Measurements from ENCODE around the gene RAB3IL1. TPM values are rescaled to one million over a fixed set of nuclear protein-coding genes. Genes with fewer than 3 reads are reported as not detected.
"Not testable (repeated sequence)": the region's sequence is repeated elsewhere in the genome, so short reads cannot be mapped to it uniquely, and the experiment has no call there.

Gene RAB3IL1
- total RNA-seq, 1 donor from 2014 or later = 10.6 TPM

DNA sequence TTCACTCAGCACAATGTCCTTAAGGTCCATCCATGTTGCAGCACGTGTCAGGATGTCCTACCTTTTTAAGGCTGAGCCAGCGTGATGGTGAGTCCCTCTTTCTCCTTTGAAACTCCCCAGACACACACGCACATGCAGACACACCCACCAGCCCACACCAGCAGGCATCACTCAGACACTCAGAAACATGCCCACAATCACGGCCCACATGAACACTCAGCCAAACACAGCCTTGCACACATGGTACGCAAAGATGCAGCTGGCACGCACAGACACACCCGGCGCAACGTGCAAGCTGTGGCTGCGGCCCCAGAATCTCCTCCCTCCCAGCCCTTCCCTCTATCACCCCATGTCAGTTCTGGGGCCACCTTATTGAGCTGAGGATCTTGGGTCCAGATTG is 34.0 kb downstream of the RAB3IL1 start:
- TF ChIP-seq, protein P1, sequence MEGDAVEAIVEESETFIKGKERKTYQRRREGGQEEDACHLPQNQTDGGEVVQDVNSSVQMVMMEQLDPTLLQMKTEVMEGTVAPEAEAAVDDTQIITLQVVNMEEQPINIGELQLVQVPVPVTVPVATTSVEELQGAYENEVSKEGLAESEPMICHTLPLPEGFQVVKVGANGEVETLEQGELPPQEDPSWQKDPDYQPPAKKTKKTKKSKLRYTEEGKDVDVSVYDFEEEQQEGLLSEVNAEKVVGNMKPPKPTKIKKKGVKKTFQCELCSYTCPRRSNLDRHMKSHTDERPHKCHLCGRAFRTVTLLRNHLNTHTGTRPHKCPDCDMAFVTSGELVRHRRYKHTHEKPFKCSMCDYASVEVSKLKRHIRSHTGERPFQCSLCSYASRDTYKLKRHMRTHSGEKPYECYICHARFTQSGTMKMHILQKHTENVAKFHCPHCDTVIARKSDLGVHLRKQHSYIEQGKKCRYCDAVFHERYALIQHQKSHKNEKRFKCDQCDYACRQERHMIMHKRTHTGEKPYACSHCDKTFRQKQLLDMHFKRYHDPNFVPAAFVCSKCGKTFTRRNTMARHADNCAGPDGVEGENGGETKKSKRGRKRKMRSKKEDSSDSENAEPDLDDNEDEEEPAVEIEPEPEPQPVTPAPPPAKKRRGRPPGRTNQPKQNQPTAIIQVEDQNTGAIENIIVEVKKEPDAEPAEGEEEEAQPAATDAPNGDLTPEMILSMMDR (IDR thresholded peaks at IDR 0.05; ENCODE audit: unreplicated experiment) = no peak

GRCh38 chr11:61882879-61883278 is 34.5 kb downstream of the RAB3IL1 start:
- DNase-seq (ENCODE audit: low spot score in 2 of 2, unreplicated experiment in 2 of 2) = no peak
- no peaks in the 10 kb centered on the region for H3K27me3 Mint-ChIP-seq (ENCODE audit: low read depth)
- no peaks in the 10 kb centered on the region for H3K36me3 Mint-ChIP-seq
- H3K4me1 Mint-ChIP-seq = no peaks in the 10 kb centered on the region
- no peak overlapping the region for H3K4me3 Mint-ChIP-seq
- H3K9me3 Mint-ChIP-seq = no peaks in the 10 kb centered on the region
- TF ChIP-seq, protein P1 (IDR thresholded peaks at IDR 0.05; ENCODE audit: unreplicated experiment) = no peak
- H3K27ac Mint-ChIP-seq = no peak overlapping the region

More for the DNA sequence above, 34.0 kb downstream of the RAB3IL1 start:
- Mint-ChIP-seq H3K27ac (no peak overlapping the region), H3K9me3 (no peaks in the 10 kb centered on the region), H3K4me1 (no peaks in the 10 kb centered on the region), H3K36me3 (no peaks in the 10 kb centered on the region), H3K4me3 (no peak overlapping the region), H3K27me3 (ENCODE audit: low read depth) (no peaks in the 10 kb centered on the region)
- DNase-seq (ENCODE audit: low spot score in 2 of 2, unreplicated experiment in 2 of 2) = no peak

DNA sequence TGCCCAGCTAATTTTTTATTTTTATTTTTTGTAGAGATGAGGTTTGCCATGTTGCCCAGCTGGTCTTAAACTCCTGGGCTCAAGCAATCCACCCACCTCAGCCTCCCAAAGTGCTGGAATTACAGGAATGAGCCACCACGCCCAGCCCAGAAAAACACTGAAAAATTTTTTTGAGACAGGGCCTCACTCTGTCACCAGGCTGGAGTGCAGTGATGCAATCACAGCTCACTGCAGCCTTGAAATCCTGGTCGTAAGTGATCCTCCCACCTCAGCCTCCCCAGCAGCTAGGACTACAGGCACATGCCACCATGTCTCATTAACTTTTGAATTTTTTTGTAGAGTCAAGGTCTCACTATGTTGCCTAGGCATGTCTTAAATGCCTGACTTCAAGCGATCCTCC is 35.1 kb downstream of the RAB3IL1 start:
- not testable (repeated sequence) for H3K4me3 Mint-ChIP-seq; DNase-seq (ENCODE audit: low spot score in 2 of 2, unreplicated experiment in 2 of 2); H3K27ac Mint-ChIP-seq; H3K36me3 Mint-ChIP-seq; H3K4me1 Mint-ChIP-seq; H3K27me3 Mint-ChIP-seq (ENCODE audit: low read depth); H3K9me3 Mint-ChIP-seq

DNA sequence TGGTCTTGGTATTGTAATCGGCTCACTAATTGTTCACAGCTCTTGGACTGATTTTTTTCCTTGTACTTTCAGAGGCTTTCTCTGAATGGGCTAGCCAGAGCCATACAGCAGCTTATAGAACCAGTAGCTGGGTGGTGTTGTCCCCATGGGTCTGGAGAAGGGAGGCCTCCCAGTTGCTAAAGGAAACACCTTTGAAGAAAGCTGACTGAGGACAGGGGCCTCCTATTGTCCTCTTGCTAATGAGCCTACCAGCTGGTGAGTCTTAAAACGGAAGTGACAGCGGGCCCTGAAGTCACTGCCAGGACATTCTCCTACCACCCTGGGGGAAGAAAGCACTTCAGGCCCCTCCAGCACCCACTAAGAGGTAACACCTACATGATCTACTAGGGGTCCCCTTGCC is 36.0 kb downstream of the RAB3IL1 start:
- Mint-ChIP-seq H3K27ac (no peak overlapping the region), H3K9me3 (no peaks in the 10 kb centered on the region), H3K27me3 (ENCODE audit: low read depth) (no peaks in the 10 kb centered on the region), H3K4me1 (no peaks in the 10 kb centered on the region), H3K4me3 (no peak overlapping the region), H3K36me3 (no peaks in the 10 kb centered on the region)
- DNase-seq (ENCODE audit: low spot score in 2 of 2, unreplicated experiment in 2 of 2) = no peak
- TF ChIP-seq, protein P1 (IDR thresholded peaks at IDR 0.05; ENCODE audit: unreplicated experiment) = no peak

- Mint-ChIP-seq H3K4me3 (no peak overlapping the region), H3K9me3 (no peaks in the 10 kb centered on the region), H3K4me1 (no peaks in the 10 kb centered on the region), H3K36me3 (no peaks in the 10 kb centered on the region), H3K27ac (no peak overlapping the region), H3K27me3 (ENCODE audit: low read depth) (no peaks in the 10 kb centered on the region)
- DNase-seq (ENCODE audit: low spot score in 2 of 2, unreplicated experiment in 2 of 2) = no peak
- TF ChIP-seq, protein P1 (IDR thresholded peaks at IDR 0.05; ENCODE audit: unreplicated experiment) = no peak
Measured at GRCh38 chr11:61880454-61880853, 36.9 kb downstream of the RAB3IL1 start.

GRCh38 chr11:61880031-61880430 is 37.3 kb downstream of the RAB3IL1 start:
- H3K36me3 Mint-ChIP-seq = no peaks in the 10 kb centered on the region
- no peaks in the 10 kb centered on the region for H3K27me3 Mint-ChIP-seq (ENCODE audit: low read depth)
- no peak overlapping the region for H3K4me3 Mint-ChIP-seq
- TF ChIP-seq, protein P1 (IDR thresholded peaks at IDR 0.05; ENCODE audit: unreplicated experiment) = no peak
- no peak for DNase-seq (ENCODE audit: low spot score in 2 of 2, unreplicated experiment in 2 of 2)
- no peaks in the 10 kb centered on the region for H3K4me1 Mint-ChIP-seq
- H3K27ac Mint-ChIP-seq = no peak overlapping the region
- H3K9me3 Mint-ChIP-seq = no peaks in the 10 kb centered on the region

Measured in mesothelial cell of epicardium (in vitro differentiated cells).